SKM-1 (cell line): ENCODE measurements around the gene PTPRN2.
A peak's percentile ranks its signal among the peaks of the same experiment; 100 is the strongest.
"Not testable (repeated sequence)": the region's sequence is repeated elsewhere in the genome, so short reads cannot be mapped to it uniquely, and the experiment has no call there.

ENCODE experiments used
- DNase-seq: peaks from one replicate; lab custom pipeline; 2025; ENCODE audit not compliant: unreplicated experiment; lab: John Stamatoyannopoulos, UW

The PTPRN2 gene

GRCh38 chr7:157602581-157602980 is 985.0 kb downstream of the PTPRN2 start:
- DNase-seq: no peak

GRCh38 chr7:157602156-157602555 is 985.5 kb downstream of the PTPRN2 start:
- DNase-seq: no peak

- DNase-seq: no peak
Measured at GRCh38 chr7:157601530-157601929, 986.1 kb downstream of the PTPRN2 start.

GRCh38 chr7:157599491-157599890 is 988.1 kb downstream of the PTPRN2 start:
- no peak for DNase-seq

GRCh38 chr7:157597562-157597961 is 990.1 kb downstream of the PTPRN2 start:
- DNase-seq: no peak

GRCh38 chr7:157596881-157597280 is 990.7 kb downstream of the PTPRN2 start:
- no peak for DNase-seq

- no peak for DNase-seq
Measured at GRCh38 chr7:157596471-157596870, 991.2 kb downstream of the PTPRN2 start.

- no peak for DNase-seq
Measured at GRCh38 chr7:157596026-157596425, 991.6 kb downstream of the PTPRN2 start.

- no peak for DNase-seq
Measured at GRCh38 chr7:157595086-157595855, 992.4 kb downstream of the PTPRN2 start.

- no peak for DNase-seq
Measured at GRCh38 chr7:157594306-157594705, 993.3 kb downstream of the PTPRN2 start.

- DNase-seq: no peak
Measured at GRCh38 chr7:157593541-157593940, 994.1 kb downstream of the PTPRN2 start.

- DNase-seq: not testable (repeated sequence)
Measured at GRCh38 chr7:157592636-157593320, 994.8 kb downstream of the PTPRN2 start.

GRCh38 chr7:157590526-157590925 is 997.1 kb downstream of the PTPRN2 start:
- DNase-seq: no peak

GRCh38 chr7:157589680-157590079 is 997.9 kb downstream of the PTPRN2 start:
- DNase-seq: no peak

GRCh38 chr7:157587805-157588560 is 999.6 kb downstream of the PTPRN2 start:
- DNase-seq: no peak

- DNase-seq: no peak
Measured at GRCh38 chr7:157587051-157587804, 1000.4 kb downstream of the PTPRN2 start.

- DNase-seq: no peak
Measured at GRCh38 chr7:157586426-157586955, 1001.1 kb downstream of the PTPRN2 start.

GRCh38 chr7:157585113-157585861 is 1002.3 kb downstream of the PTPRN2 start:
- DNase-seq: peak; percentile 0

- DNase-seq: no peak
Measured at GRCh38 chr7:157584420-157584819, 1003.2 kb downstream of the PTPRN2 start.

- DNase-seq: no peak
Measured at GRCh38 chr7:157581740-157582139, 1005.9 kb downstream of the PTPRN2 start.
